ENCODE data around the gene SHOC2. TPM values are rescaled to one million over a fixed set of nuclear protein-coding genes. Genes with fewer than 3 reads are reported as not detected.

Gene SHOC2
- polyA plus RNA-seq, 1 donor from 2014 or later, result 46.0 TPM

DNA sequence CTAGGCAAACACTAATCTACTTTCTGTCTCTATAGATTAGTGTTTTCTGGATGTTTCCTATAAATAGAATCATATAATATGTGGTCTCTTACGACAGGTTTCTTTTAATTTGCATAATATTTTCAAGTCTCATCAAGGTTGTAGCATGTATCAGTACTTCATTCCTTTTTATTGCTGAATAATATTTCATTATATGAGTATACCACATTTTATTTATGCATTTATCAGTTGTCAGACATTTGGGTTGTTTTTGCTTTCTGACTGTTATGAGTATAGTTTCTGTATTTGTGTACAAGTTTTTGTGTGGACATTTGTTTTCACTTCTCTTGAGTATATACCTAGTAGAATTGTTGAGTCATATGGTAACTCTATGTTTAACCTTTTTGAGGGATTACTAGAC, 48.2 kb downstream of the SHOC2 start:
- no peak overlapping the region for H3K9ac ChIP-seq (ENCODE audit: low read length)
- H3K4me3 ChIP-seq (ENCODE audit: low read length), result no peak overlapping the region
- H4K20me1 ChIP-seq (ENCODE audit: insufficient read depth), result no peaks in the 10 kb centered on the region
- no peaks in the 10 kb centered on the region for H3K27me3 ChIP-seq (ENCODE audit: insufficient read depth, low read depth, low read length)
- no peak overlapping the region for H3K27ac ChIP-seq (ENCODE audit: low read length)
- H3K79me2 ChIP-seq (replicated peaks; ENCODE audit: insufficient read depth, low read length), result peaks cover 82% of the 10 kb centered on the region
- H2AFZ ChIP-seq (ENCODE audit: low read depth, low read length), result no peak overlapping the region
- no peaks in the 10 kb centered on the region for H3K36me3 ChIP-seq (ENCODE audit: insufficient read depth, low read length)
- no peaks in the 10 kb centered on the region for H3F3A ChIP-seq (ENCODE audit: insufficient read depth, low read length, poor library complexity, severe bottlenecking)
- H3K4me2 ChIP-seq (ENCODE audit: low read length), result no peak overlapping the region
- H3K9me2 ChIP-seq (ENCODE audit: insufficient read depth, low read length), result no peaks in the 10 kb centered on the region
- no peaks in the 10 kb centered on the region for H3K9me3 ChIP-seq (ENCODE audit: low read length)
- TF ChIP-seq, protein P1, sequence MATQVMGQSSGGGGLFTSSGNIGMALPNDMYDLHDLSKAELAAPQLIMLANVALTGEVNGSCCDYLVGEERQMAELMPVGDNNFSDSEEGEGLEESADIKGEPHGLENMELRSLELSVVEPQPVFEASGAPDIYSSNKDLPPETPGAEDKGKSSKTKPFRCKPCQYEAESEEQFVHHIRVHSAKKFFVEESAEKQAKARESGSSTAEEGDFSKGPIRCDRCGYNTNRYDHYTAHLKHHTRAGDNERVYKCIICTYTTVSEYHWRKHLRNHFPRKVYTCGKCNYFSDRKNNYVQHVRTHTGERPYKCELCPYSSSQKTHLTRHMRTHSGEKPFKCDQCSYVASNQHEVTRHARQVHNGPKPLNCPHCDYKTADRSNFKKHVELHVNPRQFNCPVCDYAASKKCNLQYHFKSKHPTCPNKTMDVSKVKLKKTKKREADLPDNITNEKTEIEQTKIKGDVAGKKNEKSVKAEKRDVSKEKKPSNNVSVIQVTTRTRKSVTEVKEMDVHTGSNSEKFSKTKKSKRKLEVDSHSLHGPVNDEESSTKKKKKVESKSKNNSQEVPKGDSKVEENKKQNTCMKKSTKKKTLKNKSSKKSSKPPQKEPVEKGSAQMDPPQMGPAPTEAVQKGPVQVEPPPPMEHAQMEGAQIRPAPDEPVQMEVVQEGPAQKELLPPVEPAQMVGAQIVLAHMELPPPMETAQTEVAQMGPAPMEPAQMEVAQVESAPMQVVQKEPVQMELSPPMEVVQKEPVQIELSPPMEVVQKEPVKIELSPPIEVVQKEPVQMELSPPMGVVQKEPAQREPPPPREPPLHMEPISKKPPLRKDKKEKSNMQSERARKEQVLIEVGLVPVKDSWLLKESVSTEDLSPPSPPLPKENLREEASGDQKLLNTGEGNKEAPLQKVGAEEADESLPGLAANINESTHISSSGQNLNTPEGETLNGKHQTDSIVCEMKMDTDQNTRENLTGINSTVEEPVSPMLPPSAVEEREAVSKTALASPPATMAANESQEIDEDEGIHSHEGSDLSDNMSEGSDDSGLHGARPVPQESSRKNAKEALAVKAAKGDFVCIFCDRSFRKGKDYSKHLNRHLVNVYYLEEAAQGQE (IDR thresholded peaks at IDR 0.05; ENCODE audit: borderline replicate concordance), result no peak
- TF ChIP-seq MXI1 (conservative IDR thresholded peaks at IDR 0.05; ENCODE audit: poor library complexity, severe bottlenecking) (no peak), POLR2AphosphoS5 (IDR thresholded peaks at IDR 0.05) (no peak), EP300 (conservative IDR thresholded peaks at IDR 0.05; ENCODE audit: poor library complexity, severe bottlenecking) (no peak), SMC3 (conservative IDR thresholded peaks at IDR 0.05; ENCODE audit: poor library complexity) (no peak), TAF1 (IDR thresholded peaks at IDR 0.05; ENCODE audit: low read depth) (no peak), RAD21 (conservative IDR thresholded peaks at IDR 0.05) (no peak), EZH2 (IDR thresholded peaks at IDR 0.05; ENCODE audit: borderline replicate concordance, insufficient read depth, low read length, poor library complexity, severe bottlenecking) (no peak)
- TF ChIP-seq, protein P2, sequence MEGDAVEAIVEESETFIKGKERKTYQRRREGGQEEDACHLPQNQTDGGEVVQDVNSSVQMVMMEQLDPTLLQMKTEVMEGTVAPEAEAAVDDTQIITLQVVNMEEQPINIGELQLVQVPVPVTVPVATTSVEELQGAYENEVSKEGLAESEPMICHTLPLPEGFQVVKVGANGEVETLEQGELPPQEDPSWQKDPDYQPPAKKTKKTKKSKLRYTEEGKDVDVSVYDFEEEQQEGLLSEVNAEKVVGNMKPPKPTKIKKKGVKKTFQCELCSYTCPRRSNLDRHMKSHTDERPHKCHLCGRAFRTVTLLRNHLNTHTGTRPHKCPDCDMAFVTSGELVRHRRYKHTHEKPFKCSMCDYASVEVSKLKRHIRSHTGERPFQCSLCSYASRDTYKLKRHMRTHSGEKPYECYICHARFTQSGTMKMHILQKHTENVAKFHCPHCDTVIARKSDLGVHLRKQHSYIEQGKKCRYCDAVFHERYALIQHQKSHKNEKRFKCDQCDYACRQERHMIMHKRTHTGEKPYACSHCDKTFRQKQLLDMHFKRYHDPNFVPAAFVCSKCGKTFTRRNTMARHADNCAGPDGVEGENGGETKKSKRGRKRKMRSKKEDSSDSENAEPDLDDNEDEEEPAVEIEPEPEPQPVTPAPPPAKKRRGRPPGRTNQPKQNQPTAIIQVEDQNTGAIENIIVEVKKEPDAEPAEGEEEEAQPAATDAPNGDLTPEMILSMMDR (IDR thresholded peaks at IDR 0.05; ENCODE audit: poor library complexity, severe bottlenecking), result no peak

DNA sequence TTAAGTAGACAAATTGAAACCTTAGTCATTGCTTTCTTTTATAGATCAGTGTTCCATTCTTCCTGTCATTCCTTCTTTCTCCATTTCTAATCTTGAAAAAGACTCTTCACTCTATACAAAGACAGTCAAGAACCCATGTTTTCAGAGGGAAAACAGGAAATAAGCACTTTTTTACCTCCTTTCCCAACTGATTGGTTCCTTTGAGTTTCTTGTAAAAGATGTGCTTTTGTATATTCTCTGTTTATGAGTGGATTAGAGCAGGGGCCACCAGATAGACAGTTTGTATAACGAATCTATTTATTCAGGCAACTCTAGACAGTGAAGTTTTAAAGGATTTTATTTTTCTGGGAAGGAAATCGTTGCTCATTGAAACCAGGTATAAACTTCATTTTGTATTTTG, 49.8 kb downstream of the SHOC2 start:
- no peaks in the 10 kb centered on the region for H3K9me3 ChIP-seq (ENCODE audit: low read length)
- no peak overlapping the region for H3K4me3 ChIP-seq (ENCODE audit: low read length)
- H3K27ac ChIP-seq (ENCODE audit: low read length), result no peak overlapping the region
- H3K4me2 ChIP-seq (ENCODE audit: low read length), result no peak overlapping the region
- H3F3A ChIP-seq (ENCODE audit: insufficient read depth, low read length, poor library complexity, severe bottlenecking), result no peaks in the 10 kb centered on the region
- no peaks in the 10 kb centered on the region for H4K20me1 ChIP-seq (ENCODE audit: insufficient read depth)
- H3K27me3 ChIP-seq (ENCODE audit: insufficient read depth, low read depth, low read length), result no peaks in the 10 kb centered on the region
- no peak overlapping the region for H2AFZ ChIP-seq (ENCODE audit: low read depth, low read length)
- TF ChIP-seq, protein P1 (IDR thresholded peaks at IDR 0.05; ENCODE audit: borderline replicate concordance), result no peak
- TF ChIP-seq TAF1 (IDR thresholded peaks at IDR 0.05; ENCODE audit: low read depth), result no peak
- no peak for TF ChIP-seq EP300 (conservative IDR thresholded peaks at IDR 0.05; ENCODE audit: poor library complexity, severe bottlenecking)
- TF ChIP-seq EZH2 (IDR thresholded peaks at IDR 0.05; ENCODE audit: borderline replicate concordance, insufficient read depth, low read length, poor library complexity, severe bottlenecking), result no peak
- no peak for TF ChIP-seq SMC3 (conservative IDR thresholded peaks at IDR 0.05; ENCODE audit: poor library complexity)
- TF ChIP-seq, protein P2 (IDR thresholded peaks at IDR 0.05; ENCODE audit: poor library complexity, severe bottlenecking), result no peak
- no peak for TF ChIP-seq RAD21 (conservative IDR thresholded peaks at IDR 0.05)
- no peak for TF ChIP-seq MXI1 (conservative IDR thresholded peaks at IDR 0.05; ENCODE audit: poor library complexity, severe bottlenecking)
- TF ChIP-seq POLR2AphosphoS5 (IDR thresholded peaks at IDR 0.05), result no peak
- peaks cover 83% of the 10 kb centered on the region for H3K79me2 ChIP-seq (replicated peaks; ENCODE audit: insufficient read depth, low read length)
- no peaks in the 10 kb centered on the region for H3K36me3 ChIP-seq (ENCODE audit: insufficient read depth, low read length)
- H3K9ac ChIP-seq (ENCODE audit: low read length), result no peak overlapping the region
- no peaks in the 10 kb centered on the region for H3K9me2 ChIP-seq (ENCODE audit: insufficient read depth, low read length)
